Measurements from ENCODE around the gene PROX2.

DNA sequence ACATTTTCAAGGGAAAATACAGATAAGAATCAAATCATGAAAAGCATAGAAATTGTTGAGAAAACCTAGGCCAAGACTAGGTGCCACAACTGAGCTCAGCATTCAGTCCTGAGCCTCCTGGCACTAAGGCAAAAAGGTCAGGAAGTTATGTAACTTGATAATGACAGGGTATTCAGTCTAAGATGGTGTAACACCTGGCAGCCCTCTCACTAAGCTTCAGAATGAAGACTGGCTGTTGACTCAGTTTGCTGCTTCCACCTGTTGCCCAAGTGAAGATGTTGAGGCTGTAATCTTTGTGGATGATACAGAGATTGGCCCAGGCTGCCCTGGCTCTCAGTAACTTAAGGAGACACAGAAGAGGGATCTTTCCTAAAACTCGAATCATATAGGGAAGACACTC lies 19.6 kb downstream of the PROX2 start:
- TF ChIP-seq, protein P1, sequence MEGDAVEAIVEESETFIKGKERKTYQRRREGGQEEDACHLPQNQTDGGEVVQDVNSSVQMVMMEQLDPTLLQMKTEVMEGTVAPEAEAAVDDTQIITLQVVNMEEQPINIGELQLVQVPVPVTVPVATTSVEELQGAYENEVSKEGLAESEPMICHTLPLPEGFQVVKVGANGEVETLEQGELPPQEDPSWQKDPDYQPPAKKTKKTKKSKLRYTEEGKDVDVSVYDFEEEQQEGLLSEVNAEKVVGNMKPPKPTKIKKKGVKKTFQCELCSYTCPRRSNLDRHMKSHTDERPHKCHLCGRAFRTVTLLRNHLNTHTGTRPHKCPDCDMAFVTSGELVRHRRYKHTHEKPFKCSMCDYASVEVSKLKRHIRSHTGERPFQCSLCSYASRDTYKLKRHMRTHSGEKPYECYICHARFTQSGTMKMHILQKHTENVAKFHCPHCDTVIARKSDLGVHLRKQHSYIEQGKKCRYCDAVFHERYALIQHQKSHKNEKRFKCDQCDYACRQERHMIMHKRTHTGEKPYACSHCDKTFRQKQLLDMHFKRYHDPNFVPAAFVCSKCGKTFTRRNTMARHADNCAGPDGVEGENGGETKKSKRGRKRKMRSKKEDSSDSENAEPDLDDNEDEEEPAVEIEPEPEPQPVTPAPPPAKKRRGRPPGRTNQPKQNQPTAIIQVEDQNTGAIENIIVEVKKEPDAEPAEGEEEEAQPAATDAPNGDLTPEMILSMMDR (IDR thresholded peaks at IDR 0.05) = no peak
- TF ChIP-seq POLR2A (IDR thresholded peaks at IDR 0.05) = no peak
